HG02610 (cell line): ENCODE results near the gene CALCA.

Source experiments
- ATAC-seq: cut with Tn5 transposase; IDR thresholded peaks from one replicate; pipeline ENCODE4 v1.9.1; 2021; ENCODE audit warnings: mild to moderate bottlenecking, moderate library complexity; ENCODE audit not compliant: unreplicated experiment

The CALCA gene

DNA sequence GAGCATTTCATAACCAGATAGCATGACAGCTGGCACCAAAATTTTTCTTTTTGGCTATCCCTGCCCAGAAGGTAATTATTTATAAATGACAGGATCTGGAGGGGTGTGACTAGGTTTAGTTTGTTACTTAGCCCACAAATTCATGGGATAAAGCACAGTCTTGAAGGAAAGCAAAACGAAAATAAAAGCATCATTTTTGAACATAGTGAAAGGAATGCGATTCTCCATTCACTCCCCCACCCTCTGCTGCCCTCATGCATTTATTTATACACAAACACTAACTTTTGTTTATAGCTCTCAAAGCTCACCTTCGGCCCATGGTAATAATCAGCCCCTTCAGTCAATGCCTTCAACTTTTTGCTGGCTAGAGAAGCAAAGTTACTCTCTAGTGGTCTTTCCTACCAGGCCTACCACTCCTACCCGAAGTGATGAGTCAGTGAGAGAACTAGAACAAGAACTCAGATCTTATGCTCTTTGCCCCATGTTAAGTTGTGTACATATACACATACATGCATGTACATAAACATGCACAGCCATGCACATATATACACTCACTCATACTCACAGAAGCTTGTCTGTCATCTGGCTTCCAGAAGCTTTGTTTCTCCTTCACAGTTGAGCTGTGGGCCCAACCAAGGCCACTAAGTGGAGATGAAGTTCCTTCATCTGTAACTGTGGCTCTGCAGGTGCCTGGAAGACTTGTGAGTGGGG is 22.6 kb downstream of the CALCA start:
- no peak for ATAC-seq

DNA sequence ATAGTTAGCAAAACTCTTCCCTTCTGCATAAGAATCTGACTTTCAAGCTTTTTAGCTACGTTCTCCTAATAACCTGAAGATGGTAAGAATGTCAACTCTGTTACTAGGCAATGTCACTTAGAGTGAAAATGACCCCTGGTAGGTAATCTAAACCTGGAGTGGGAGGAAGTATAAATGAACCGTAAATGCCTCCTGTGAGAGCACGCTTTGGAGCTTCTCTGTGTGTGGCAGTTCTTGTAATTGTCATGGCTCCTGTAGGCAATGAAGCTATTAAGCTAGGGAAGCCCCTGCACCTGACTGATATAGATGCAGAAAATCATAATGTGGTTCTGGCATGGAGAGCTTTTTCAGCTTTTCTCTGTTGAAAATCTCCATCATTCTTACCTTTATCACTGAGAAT is 29.4 kb downstream of the CALCA start:
- ATAC-seq: no peak

DNA sequence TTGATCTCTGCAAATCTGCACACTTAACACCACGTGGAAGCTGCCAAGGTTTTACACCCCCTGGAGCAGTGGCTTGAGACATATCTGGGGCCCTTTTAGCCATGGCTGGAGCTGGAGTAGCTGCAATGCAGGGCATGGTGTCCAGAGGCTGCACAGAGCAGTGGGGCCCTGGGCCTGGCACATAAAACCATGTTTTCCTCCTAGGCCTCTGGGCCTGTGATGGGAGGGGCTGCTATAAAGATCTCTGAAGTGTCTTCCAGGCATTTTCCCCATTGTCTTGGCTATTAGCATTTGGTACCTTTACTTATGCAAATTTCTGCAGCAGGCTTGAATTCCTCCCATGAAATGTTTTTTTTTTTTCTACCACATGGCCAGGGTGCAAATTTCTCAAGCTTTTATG is 33.2 kb downstream of the CALCA start:
- ATAC-seq: no peak

DNA sequence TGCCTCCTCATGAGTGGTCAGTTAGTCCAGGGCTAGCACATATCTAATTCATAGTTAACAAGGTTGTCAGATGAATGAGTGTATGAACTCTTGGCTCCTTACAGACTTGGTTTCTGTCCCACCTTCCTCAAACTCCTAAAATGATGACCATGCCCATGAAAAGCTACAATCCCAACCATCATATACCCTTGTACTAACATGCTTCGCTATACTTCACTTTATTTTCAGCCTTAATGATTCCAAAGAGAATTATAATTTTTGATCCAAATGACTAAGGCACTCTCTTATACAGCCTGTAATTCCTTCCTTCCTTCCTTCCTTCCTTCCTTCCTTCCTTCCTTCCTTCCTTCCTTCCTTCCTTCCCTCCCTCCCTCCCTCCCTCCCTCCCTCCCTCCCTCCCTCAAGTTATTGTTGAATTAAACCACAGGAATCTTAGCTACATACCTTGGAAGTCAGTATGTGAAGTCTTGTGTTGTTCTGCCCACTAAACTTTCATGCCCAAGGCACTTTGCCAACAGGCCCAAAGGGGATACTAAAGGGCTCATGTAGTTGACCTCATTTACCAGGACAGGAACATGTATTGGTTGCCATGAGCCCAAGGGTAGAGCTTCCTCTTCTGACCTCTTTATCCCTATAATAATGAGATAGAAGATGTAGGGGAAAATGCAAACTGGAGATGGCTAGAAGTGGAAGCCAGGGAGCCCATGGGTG is 37.4 kb downstream of the CALCA start:
- no peak for ATAC-seq

DNA sequence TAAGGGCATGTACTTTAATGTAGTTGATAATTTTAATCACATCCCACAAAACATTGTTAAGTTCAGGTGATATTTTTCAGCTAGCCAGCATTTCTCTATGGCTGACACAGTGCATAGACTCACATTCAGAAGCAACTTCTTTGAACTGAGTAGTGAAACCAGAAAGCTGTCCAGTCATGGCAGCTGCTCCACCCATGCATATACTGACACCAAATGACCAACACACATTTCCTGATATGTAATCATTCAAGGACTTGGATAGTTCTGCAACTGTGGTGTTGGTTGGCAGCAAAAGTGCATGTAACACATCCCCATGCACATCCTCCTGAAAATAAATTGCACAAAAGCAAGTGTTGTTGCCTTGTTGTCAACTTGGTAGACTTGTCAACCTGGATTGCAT is 39.7 kb downstream of the CALCA start:
- no peak for ATAC-seq

DNA sequence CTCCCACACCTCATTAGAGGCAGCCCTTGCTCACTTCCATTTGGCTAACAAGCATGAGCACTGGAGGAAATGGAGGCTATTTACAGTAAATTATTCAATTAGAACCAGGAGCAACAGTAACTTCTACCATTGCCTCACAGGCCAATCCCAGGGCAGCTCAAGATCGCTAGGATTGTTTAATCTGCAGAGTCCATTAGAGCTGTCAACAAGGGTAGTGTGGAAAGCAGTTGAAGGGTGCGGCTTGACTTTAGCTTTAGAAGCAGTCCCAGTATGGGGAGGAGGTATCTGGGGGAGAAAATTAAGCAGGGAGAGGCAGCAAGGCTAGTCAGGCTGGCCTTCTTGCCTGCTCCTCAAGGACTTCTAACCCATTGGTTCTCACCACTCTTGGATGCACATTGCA is 41.8 kb downstream of the CALCA start:
- no peak for ATAC-seq

DNA sequence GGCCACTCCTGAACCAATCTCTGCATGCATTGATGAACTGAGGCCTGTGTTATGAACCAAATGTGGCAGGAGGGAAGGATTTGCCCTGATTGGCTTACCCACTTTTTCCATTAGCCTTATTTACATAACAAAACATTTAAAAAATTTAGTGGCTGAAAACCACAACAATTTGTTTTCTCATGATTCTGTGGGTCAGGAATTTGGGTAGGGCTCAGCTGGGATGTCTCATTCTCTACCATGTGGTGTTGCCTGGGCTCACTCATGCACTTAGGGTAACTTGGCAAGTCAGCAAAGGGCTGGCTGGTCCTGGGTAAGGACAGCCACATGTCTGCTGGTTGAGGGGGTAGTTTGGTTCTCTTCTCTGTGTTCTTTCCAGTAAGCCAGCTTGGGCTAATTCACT is 45.0 kb downstream of the CALCA start:
- no peak for ATAC-seq

DNA sequence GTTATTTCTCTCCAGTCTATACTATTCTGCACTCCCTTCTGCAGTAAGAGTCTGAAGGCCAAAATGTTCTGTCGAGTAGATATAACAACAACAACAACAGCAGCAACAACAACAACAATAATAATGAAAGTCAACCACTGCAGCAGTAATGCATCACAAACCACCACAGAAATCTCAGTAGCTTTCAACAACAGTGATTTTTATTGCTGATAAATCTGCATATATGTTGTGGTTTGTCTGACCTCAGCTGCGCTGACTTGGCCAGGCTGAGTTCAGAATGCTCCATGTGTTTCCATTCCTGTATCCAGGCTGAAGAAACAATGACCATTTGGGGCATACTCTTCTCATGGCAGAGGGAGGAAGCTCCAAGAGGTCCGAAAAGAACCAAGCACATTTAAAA is 47.8 kb downstream of the CALCA start:
- no peak for ATAC-seq
